Thymus (tissue), 11 donors: ENCODE results near the gene PLEKHB2. TPM values are rescaled to one million over a fixed set of nuclear protein-coding genes. Genes with fewer than 3 reads are reported as not detected.
"Not testable (repeated sequence)": the region's sequence is repeated elsewhere in the genome, so short reads cannot be mapped to it uniquely, and the experiment has no call there.

Experiments
- DNase-seq, 9 donors: peaks; one replicate each; pipeline ENCODE4 v3.0.0-alpha.2; 2013; ENCODE audit warnings: low spot score in 9 of 9, low read depth in 6 of 9, missing footprints in 1 of 9
- H3K27ac ChIP-seq, 2 donors: one replicate each; pipeline ENCODE4 v1.5.1; 2013; ENCODE audit warnings: control low read depth in 1 of 2, low read depth in 1 of 2, low read length in 1 of 2, mild to moderate bottlenecking in 1 of 2, moderate library complexity in 1 of 2
- H3K27me3 ChIP-seq, 2 donors: one replicate each; pipeline ENCODE4 v1.5.1; 2013; ENCODE audit warnings: low read length in 1 of 2; ENCODE audit not compliant: control insufficient read depth in 2 of 2, insufficient read depth in 1 of 2
- H3K36me3 ChIP-seq, 2 donors: one replicate each; pipeline ENCODE4 v1.5.1; 2013; ENCODE audit warnings: low read length in 1 of 2, mild to moderate bottlenecking in 1 of 2, moderate library complexity in 1 of 2; ENCODE audit not compliant: control insufficient read depth in 2 of 2, insufficient read depth in 2 of 2
- H3K4me1 ChIP-seq, 2 donors: one replicate each; pipeline ENCODE4 v1.5.1; 2013; ENCODE audit warnings: low read length in 2 of 2; ENCODE audit not compliant: control insufficient read depth in 2 of 2, insufficient read depth in 2 of 2
- H3K4me3 ChIP-seq, 2 donors: one replicate each; pipeline ENCODE4 v1.5.1; 2013; ENCODE audit warnings: low read length in 2 of 2, control low read depth in 1 of 2, mild to moderate bottlenecking in 1 of 2
- H3K9me3 ChIP-seq, 2 donors: one replicate each; pipeline ENCODE4 v1.5.1; 2013; ENCODE audit warnings: low read length in 1 of 2, mild to moderate bottlenecking in 1 of 2; ENCODE audit not compliant: control insufficient read depth in 2 of 2, insufficient read depth in 1 of 2
- WGBS: extraction: QIAGEN DNeasy Blood & Tissue Kit; methylation state at CpG from one replicate; pipeline ENCODE4 v1.1.7; 2013; 5-methylcytosine and 5-hydroxymethylcytosine counted together
- polyA plus RNA-seq: library from polyadenylated mRNA; stranded (reverse); fragments of 200-250 nt; gene quantifications from one replicate; pipeline ENCODE4 v1.2.3, GENCODE V29; 2013
- total RNA-seq: library from RNA; stranded (reverse); fragments of 120-200 nt; gene quantifications from one replicate; pipeline ENCODE4 v1.2.4, GENCODE V29; 2013
- donor health status: healthy.

Gene PLEKHB2
- total and polyA plus RNA-seq, 2 donors = 32.7 to 41.8 TPM

DNA sequence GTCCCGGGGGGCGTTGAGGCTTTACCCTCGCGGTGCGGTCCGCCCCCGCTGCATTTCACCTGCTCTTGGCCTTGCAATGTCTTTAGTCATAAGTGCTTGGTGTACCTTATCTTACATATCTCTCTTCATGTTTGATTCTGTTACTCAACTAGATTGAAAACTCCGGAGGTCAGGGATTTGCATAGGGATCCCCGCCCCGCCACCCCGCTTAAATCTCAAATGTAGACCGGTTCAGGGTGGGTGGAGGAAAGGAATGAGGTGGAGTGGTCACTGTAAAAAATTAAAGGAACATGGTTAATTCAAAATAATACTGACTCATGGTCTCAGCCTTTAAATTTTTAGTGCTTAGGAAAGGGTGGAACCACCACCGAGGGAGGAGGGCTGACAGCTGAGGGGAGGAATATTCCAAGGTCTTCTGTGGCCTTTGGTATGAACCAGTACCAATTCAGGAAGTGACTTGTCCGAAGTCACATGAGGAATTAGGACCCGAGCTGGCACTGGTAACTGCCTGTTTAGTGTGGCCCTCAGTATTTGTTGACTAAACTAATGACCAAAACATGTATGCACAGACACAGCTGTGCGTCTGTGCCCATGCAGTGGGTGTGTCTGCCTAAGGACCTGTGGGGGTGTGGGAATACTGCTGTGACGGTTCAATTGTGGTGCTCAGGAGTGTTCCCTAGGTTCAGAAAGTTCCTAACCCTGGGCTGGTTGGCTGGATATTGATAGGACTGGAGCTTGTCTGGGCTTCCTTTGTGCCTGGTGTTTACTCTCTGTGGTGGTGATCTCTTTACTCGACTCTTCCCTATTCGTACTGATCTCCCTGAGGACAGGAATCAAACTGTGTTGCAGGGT lies 1.0 kb downstream of the PLEKHB2 start:
- Histone ChIP-seq H3K4me3 (peak overlapping the region; percentile 86 to 99), H3K36me3 (peaks cover 4 to 5% of the 10 kb centered on the region in 2 donors), H3K27me3 (no peaks in the 10 kb centered on the region), H3K27ac (peak overlapping the region; percentile 87 to 91), H3K4me1 (peaks cover 16 to 22% of the 10 kb centered on the region in 2 donors), H3K9me3 (no peaks in the 10 kb centered on the region)
- peak in 1 of 9 donors; percentile 48 for DNase-seq
- WGBS = 7% methylated on average over 19 of the region's 19 CpGs

DNA sequence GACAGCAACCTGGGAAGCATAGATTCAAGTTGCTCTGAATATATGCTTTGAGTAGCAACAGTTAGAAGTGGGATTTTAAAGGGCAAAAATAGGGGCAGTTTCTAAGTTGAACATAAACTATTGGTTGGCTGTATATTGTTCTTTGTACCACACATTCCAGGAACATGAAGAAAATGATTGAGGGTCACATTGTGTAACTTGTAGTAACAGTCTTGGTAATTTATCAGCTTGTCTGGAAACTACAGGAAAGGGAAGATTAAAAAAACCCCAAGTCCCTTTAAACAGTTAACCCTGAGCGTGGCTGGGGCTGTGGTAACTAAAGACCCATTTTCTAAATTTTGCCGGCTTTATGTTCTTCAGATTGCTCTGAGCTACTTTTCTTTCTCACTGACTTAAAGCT lies 7.4 kb downstream of the PLEKHB2 start:
- no peaks in the 10 kb centered on the region for H3K9me3 ChIP-seq
- no peak for DNase-seq
- H3K4me1 ChIP-seq = peaks cover 6 to 25% of the 10 kb centered on the region in 2 donors
- 22% methylated on average over 2 of the region's 2 CpGs for WGBS
- no peak overlapping the region for H3K4me3 ChIP-seq
- peaks cover 4 to 12% of the 10 kb centered on the region in 2 donors for H3K36me3 ChIP-seq
- no peaks in the 10 kb centered on the region for H3K27me3 ChIP-seq
- no peak overlapping the region for H3K27ac ChIP-seq

DNA sequence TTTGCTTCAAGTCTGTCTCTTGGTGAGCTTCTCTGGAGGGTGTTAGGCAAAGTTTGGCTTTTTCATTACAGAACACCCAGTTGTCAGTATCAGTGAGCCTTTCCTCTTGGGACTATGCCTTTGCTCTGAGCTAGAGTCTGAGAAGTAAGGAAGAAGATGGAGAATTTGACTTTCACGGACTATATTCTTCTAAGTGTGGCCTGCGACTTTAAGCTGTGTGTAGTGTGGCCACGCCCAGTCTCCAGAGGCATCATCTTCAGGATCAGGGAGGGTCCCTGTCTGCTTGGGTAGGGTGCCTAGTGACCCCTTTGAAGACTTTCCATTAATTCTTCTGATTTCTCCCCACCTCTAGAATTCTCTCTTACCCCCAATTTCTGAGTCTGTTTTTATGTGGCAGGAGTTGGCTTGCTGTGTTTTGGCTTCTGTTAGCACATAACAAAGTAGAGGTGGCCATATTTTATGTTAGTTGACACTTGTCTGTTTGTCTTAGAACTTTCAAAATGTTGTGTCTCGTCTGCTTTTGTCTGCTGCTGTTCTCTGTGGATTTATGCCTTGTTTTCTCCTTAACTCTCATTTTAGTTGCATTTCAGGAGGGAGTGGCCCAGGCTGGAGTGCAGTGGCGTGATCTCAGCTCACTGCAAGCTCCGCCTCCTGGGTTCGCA lies 8.6 kb downstream of the PLEKHB2 start:
- H3K27ac ChIP-seq = no peak overlapping the region
- H3K9me3 ChIP-seq = no peaks in the 10 kb centered on the region
- H3K36me3 ChIP-seq = peaks cover 4 to 12% of the 10 kb centered on the region in 2 donors
- 96% methylated on average over 7 of the region's 7 CpGs for WGBS
- H3K4me1 ChIP-seq = peaks cover 6 to 25% of the 10 kb centered on the region in 2 donors
- H3K4me3 ChIP-seq = no peak overlapping the region
- no peaks in the 10 kb centered on the region for H3K27me3 ChIP-seq
- DNase-seq = no peak

DNA sequence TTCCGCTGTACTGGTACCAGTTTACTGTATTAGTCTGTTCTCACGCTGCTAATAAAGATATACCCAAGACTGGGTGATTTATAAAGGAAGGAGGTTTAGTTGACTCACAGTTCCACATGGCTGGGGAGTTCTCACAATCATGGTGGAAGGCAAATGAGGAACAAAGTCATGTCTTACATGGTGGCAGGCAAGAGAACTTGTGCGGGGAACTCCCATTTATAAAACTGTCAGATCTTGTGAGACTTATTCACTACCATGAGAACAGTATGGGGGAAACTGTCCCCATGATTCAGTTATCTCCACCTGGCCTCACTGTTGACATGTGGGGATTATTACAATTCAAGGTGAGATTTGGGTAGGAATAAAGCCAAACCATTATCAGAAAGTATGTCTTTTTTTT lies 9.8 kb downstream of the PLEKHB2 start:
- not testable (repeated sequence) for H3K27me3 ChIP-seq, H3K27ac ChIP-seq, H3K9me3 ChIP-seq, DNase-seq, H3K4me3 ChIP-seq
- Histone ChIP-seq H3K4me1 (peaks cover 6 to 25% of the 10 kb centered on the region in 2 donors), H3K36me3 (peaks cover 4 to 12% of the 10 kb centered on the region in 2 donors)
- 99% methylated on average over 3 of the region's 3 CpGs for WGBS

DNA sequence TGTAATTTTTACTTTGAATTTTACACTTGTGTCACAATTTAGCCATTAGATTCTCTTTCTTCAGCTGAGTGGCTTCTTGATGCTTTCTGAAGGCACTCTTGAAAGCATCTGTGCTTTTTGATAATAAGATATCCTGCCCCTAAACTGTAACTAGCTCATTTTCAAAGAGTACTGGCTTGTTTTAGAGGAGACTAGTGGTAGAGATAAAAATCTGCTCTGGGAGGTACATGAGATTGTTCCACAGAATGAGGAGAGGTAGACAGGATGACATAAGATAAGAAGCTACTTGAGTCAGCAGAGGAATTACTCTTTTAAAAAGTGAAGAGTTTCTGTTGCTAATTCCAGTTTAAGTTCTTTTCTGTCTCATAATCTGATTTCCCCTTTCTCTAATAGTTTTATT lies 10.6 kb downstream of the PLEKHB2 start:
- Histone ChIP-seq H3K27me3 (no peaks in the 10 kb centered on the region), H3K4me1 (peaks cover 6 to 25% of the 10 kb centered on the region in 2 donors), H3K4me3 (no peak overlapping the region), H3K9me3 (no peaks in the 10 kb centered on the region), H3K36me3 (peaks cover 2 to 7% of the 10 kb centered on the region in 2 donors), H3K27ac (peak overlapping the region in 1 of 2 donors; percentile 37)
- DNase-seq = peak in 4 of 9 donors; percentile 23 to 61 (median 30)

DNA sequence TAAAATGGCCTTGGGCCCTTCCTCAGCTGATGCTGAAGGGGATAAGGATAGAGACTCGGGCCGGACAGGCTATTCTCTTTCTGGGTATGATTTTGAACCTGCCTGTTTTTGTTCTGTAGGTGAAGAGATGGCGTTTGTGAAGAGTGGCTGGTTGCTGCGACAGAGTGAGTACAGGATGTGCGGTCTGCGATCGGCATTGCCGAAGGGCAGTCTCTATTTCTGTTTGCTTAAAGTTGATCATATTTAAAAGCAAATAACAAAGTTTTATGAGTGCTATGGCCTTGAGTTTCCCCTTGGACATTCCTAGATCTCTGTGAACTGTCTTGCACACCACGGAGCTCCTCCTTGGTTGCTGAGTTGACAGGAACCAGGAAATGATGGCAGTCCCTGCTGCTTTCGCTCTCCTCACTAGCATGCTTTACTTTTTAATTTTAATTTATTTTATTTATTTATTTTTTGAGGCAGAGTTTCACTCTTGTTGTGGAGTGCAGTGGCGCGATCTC lies 15.7 kb downstream of the PLEKHB2 start:
- 98% methylated on average over 12 of the region's 12 CpGs for WGBS
- Histone ChIP-seq H3K4me3 (no peak overlapping the region), H3K36me3 (peaks cover 11 to 33% of the 10 kb centered on the region in 2 donors), H3K4me1 (peaks cover 0 to 4% of the 10 kb centered on the region in 2 donors), H3K27ac (no peak overlapping the region), H3K9me3 (no peaks in the 10 kb centered on the region), H3K27me3 (no peaks in the 10 kb centered on the region)
- DNase-seq = no peak

DNA sequence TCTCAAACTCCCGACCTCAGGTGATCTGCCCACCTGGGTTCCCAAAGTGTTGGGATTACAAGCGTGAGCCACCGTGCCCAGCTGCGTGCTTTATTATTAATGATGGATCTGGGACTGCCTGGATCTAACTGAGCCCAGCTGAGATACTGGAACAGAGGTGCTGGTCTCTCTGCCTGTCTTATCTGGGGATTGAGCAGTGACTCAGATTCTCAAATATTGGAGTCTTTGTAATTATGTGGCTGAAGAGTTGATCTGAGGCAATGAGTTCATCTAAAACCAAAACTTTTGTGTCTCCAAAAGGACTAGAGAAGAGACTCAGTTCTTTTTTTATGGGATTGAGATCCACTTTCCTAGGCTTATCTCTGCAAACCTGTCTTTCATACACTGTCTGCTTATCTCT lies 16.3 kb downstream of the PLEKHB2 start:
- Histone ChIP-seq H3K9me3 (no peaks in the 10 kb centered on the region), H3K27me3 (no peaks in the 10 kb centered on the region), H3K4me3 (no peak overlapping the region), H3K27ac (no peak overlapping the region), H3K36me3 (peaks cover 17 to 32% of the 10 kb centered on the region in 2 donors), H3K4me1 (no peaks in the 10 kb centered on the region)
- no peak for DNase-seq
- WGBS = 98% methylated on average over 4 of the region's 4 CpGs

DNA sequence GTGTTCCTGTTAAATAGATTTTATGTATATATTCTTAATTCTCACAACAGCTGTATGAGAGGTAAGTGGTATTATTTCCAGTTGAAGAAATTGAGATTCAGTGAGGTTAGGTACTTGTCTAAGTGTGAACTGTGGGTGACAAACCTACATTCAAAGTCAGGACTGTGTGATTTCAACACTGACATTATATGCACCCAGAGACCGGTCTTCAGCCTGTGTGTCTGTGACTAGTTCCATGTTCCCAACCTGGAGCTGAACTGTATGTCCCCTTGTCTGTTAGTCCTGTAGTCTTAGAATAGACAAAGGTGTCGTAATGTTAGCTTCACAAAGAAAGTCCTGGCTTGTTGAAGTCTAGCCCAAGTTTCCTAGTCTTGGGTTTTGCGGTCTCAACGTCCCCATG lies 17.4 kb downstream of the PLEKHB2 start:
- no peak for DNase-seq
- WGBS = over 99% methylated on average over 4 of the region's 4 CpGs
- H3K27ac ChIP-seq = no peak overlapping the region
- H3K27me3 ChIP-seq = no peaks in the 10 kb centered on the region
- no peak overlapping the region for H3K4me3 ChIP-seq
- H3K9me3 ChIP-seq = no peaks in the 10 kb centered on the region
- peaks cover 25 to 43% of the 10 kb centered on the region in 2 donors for H3K36me3 ChIP-seq
- no peaks in the 10 kb centered on the region for H3K4me1 ChIP-seq

DNA sequence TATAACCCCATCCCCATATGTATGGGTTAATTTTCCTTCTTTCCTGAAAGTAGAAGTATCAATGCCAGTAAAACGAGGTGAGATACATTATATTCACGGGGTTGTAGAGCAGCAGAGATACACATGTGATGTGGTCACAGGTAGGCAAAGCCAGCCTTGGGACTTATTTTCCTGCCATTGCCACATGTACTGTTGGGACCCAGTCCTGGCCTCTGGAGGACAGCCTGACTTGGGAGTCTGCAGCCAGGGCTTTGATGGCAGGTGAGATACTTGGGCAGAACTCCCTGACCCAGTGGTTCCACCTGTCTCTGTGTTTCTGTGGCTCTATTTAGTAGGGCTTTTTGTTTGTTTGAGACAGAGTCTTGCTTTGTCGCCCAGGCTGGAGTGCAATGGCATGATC lies 18.1 kb downstream of the PLEKHB2 start:
- no peak for DNase-seq
- 96% methylated on average over 3 of the region's 3 CpGs for WGBS
- H3K36me3 ChIP-seq = peaks cover 30 to 50% of the 10 kb centered on the region in 2 donors
- H3K4me3 ChIP-seq = no peak overlapping the region
- no peak overlapping the region for H3K27ac ChIP-seq
- no peaks in the 10 kb centered on the region for H3K9me3 ChIP-seq
- H3K4me1 ChIP-seq = no peaks in the 10 kb centered on the region
- H3K27me3 ChIP-seq = no peaks in the 10 kb centered on the region
